ENCODE data around the gene CTNNA2.

DNA sequence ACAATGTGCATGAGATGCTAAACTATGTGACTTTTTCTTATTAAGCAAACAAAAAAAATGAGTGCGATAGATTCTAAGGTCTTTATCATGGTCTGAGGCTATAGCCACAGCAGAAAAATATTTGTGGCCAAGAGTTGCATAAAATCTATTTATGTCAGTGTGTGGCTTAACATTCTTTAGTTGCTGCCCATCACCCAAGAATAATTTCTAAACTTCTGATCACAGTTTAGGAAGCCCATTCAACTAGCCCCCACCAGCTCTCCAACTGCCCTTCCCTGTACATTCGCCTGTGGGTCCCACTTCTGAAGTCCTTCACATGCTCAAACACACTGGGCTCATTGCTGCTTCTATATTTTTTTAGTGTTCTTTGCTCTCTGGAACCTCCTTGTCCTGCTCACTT lies 107.1 kb downstream of the CTNNA2 start:
- TF ChIP-seq, protein P1, sequence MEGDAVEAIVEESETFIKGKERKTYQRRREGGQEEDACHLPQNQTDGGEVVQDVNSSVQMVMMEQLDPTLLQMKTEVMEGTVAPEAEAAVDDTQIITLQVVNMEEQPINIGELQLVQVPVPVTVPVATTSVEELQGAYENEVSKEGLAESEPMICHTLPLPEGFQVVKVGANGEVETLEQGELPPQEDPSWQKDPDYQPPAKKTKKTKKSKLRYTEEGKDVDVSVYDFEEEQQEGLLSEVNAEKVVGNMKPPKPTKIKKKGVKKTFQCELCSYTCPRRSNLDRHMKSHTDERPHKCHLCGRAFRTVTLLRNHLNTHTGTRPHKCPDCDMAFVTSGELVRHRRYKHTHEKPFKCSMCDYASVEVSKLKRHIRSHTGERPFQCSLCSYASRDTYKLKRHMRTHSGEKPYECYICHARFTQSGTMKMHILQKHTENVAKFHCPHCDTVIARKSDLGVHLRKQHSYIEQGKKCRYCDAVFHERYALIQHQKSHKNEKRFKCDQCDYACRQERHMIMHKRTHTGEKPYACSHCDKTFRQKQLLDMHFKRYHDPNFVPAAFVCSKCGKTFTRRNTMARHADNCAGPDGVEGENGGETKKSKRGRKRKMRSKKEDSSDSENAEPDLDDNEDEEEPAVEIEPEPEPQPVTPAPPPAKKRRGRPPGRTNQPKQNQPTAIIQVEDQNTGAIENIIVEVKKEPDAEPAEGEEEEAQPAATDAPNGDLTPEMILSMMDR (IDR thresholded peaks at IDR 0.05; ENCODE audit: borderline replicate concordance, extremely low read depth, low read length, poor library complexity, severe bottlenecking): no peak
- TF ChIP-seq EZH2 (IDR thresholded peaks at IDR 0.05; ENCODE audit: borderline replicate concordance, low read depth, low read length, severe bottlenecking): no peak
